ENCODE data around the gene PYCARD. TPM values are rescaled to one million over a fixed set of nuclear protein-coding genes. Genes with fewer than 3 reads are reported as not detected.

Gene PYCARD
- total RNA-seq, 2 donors from 2014 or later, result 27.2 to 51.6 TPM

- H3K4me3 ChIP-seq, result no peak overlapping the region
- H3K9me3 ChIP-seq, result no peaks in the 10 kb centered on the region
- peaks cover 34 to 41% of the 10 kb centered on the region in 2 donors for H3K36me3 ChIP-seq
- intact Hi-C loops (cut with DNase I), result no loop called here
- no peak overlapping the region for H3K27ac ChIP-seq
- DNase-seq (ENCODE audit: low spot score), result no peak
- WGBS, result 79% methylated on average over 7 of the region's 7 CpGs
- TF ChIP-seq CTCF (IDR thresholded peaks at IDR 0.05), result no peak
- no peak for TF ChIP-seq POLR2A (IDR thresholded peaks at IDR 0.05)
- TF ChIP-seq POLR2AphosphoS5 (IDR thresholded peaks at IDR 0.05), result no peak
- H3K4me1 ChIP-seq (replicated peaks), result peaks cover 15% of the 10 kb centered on the region
- H3K27me3 ChIP-seq (replicated peaks; ENCODE audit: insufficient read depth), result no peaks in the 10 kb centered on the region
Measured at GRCh38 chr16:31186176-31186575, 16.4 kb downstream of the PYCARD start.

- DNase-seq (ENCODE audit: low spot score), result no peak
- WGBS, result 65% methylated on average over 5 of the region's 5 CpGs
- no peak overlapping the region for H3K4me3 ChIP-seq
- H3K36me3 ChIP-seq, result peaks cover 26 to 32% of the 10 kb centered on the region in 2 donors
- no peaks in the 10 kb centered on the region for H3K27me3 ChIP-seq (replicated peaks; ENCODE audit: insufficient read depth)
- no peaks in the 10 kb centered on the region for H3K9me3 ChIP-seq
- no peak for TF ChIP-seq POLR2A (IDR thresholded peaks at IDR 0.05)
- no peak for TF ChIP-seq POLR2AphosphoS5 (IDR thresholded peaks at IDR 0.05)
- no peak for TF ChIP-seq CTCF (IDR thresholded peaks at IDR 0.05)
- intact Hi-C loops (cut with DNase I), result no loop called here
- H3K4me1 ChIP-seq (replicated peaks), result peaks cover 15% of the 10 kb centered on the region
- H3K27ac ChIP-seq, result no peak overlapping the region
Measured at GRCh38 chr16:31185339-31185738, 17.2 kb downstream of the PYCARD start.

- 94% methylated on average over 14 of the region's 14 CpGs for WGBS
- intact Hi-C loops (cut with DNase I), result loop anchor here (5.0 kb wide), 1 partner anchor 153 kb away; the partner anchor contains the start of gene STX4
- Histone ChIP-seq H3K4me1 (replicated peaks) (peaks cover 15% of the 10 kb centered on the region), H3K27me3 (replicated peaks; ENCODE audit: insufficient read depth) (no peaks in the 10 kb centered on the region), H3K9me3 (no peaks in the 10 kb centered on the region), H3K4me3 (no peak overlapping the region), H3K36me3 (peaks cover 22 to 28% of the 10 kb centered on the region in 2 donors), H3K27ac (no peak overlapping the region)
- no peak for TF ChIP-seq POLR2A (IDR thresholded peaks at IDR 0.05)
- TF ChIP-seq CTCF (IDR thresholded peaks at IDR 0.05), result no peak
- TF ChIP-seq POLR2AphosphoS5 (IDR thresholded peaks at IDR 0.05), result no peak
- no peak for DNase-seq (ENCODE audit: low spot score)
Measured at GRCh38 chr16:31184888-31185287, 17.7 kb downstream of the PYCARD start.

- DNase-seq (ENCODE audit: low spot score), result no peak
- Histone ChIP-seq H3K4me3 (no peak overlapping the region), H3K9me3 (no peaks in the 10 kb centered on the region), H3K36me3 (peaks cover 12 to 18% of the 10 kb centered on the region in 2 donors), H3K4me1 (replicated peaks) (peaks cover 18% of the 10 kb centered on the region), H3K27me3 (replicated peaks; ENCODE audit: insufficient read depth) (no peaks in the 10 kb centered on the region), H3K27ac (no peak overlapping the region)
- WGBS, result 73% methylated on average over 10 of the region's 10 CpGs
- intact Hi-C loops (cut with DNase I), result loop anchor here (5.0 kb wide), 1 partner anchor 151 kb away; the partner anchor contains the start of gene STX4
- TF ChIP-seq POLR2AphosphoS5 (IDR thresholded peaks at IDR 0.05), result no peak
- TF ChIP-seq CTCF (IDR thresholded peaks at IDR 0.05), result no peak
- no peak for TF ChIP-seq POLR2A (IDR thresholded peaks at IDR 0.05)
Measured at GRCh38 chr16:31183432-31184428, 18.8 kb downstream of the PYCARD start.
